ENCODE results near the gene DEDD. TPM values are rescaled to one million over a fixed set of nuclear protein-coding genes. Genes with fewer than 3 reads are reported as not detected.

Gene DEDD
- total RNA-seq, 1 experiment from 2014 or later, result 44.7 TPM

GRCh38 chr1:161128591-161129420 is 3.7 kb downstream of the DEDD start:
- Histone ChIP-seq H3K14ac (ENCODE audit: insufficient read depth, low read length) (no peak overlapping the region), H3K9ac (ENCODE audit: extremely low read depth, insufficient read length, low read length) (no peak overlapping the region), H4K20me1 (ENCODE audit: control insufficient read depth, insufficient read depth, insufficient read length) (no peaks in the 10 kb centered on the region), H4K8ac (replicated peaks; ENCODE audit: insufficient read length, low read depth, low read length) (no peak overlapping the region), H3K4ac (ENCODE audit: low read depth, low read length) (no peak overlapping the region), H3K23me2 (ENCODE audit: insufficient read length, low read depth, low read length, poor library complexity, severe bottlenecking) (peaks cover 13% of the 10 kb centered on the region), H3K79me2 (ENCODE audit: insufficient read depth, low read length) (0 out of 2 replicates have a peak, but pooled peaks cover 4% of the 10 kb centered on the region), H3K4me2 (ENCODE audit: insufficient read depth, insufficient read length, low read length) (no peak overlapping the region), H2BK20ac (ENCODE audit: low read depth, low read length, poor library complexity, severe bottlenecking) (no peak overlapping the region), H4K5ac (ENCODE audit: insufficient read length, low read depth, low read length) (no peak overlapping the region), H4K91ac (ENCODE audit: insufficient read length, low read depth, low read length) (no peak overlapping the region), H2BK5ac (ENCODE audit: insufficient read length, low read length) (no peak overlapping the region), H3K4me1 (ENCODE audit: insufficient read depth, low read length) (no peaks in the 10 kb centered on the region), H2BK12ac (ENCODE audit: insufficient read length, low read depth, low read length) (no peak overlapping the region), H3K23ac (ENCODE audit: insufficient read length, low read depth, low read length) (no peak overlapping the region), H3K27me3 (ENCODE audit: insufficient read depth, low read length) (no peaks in the 10 kb centered on the region), H3K79me1 (ENCODE audit: insufficient read depth, low read depth, low read length, poor library complexity, severe bottlenecking) (peaks cover 5% of the 10 kb centered on the region), H2BK15ac (ENCODE audit: low read depth, low read length) (no peak overlapping the region), H2AFZ (ENCODE audit: low read length) (no peak overlapping the region), H2BK120ac (ENCODE audit: low read depth, low read length, poor library complexity, severe bottlenecking) (no peak overlapping the region), H3K56ac (ENCODE audit: insufficient read length, low read depth, low read length) (no peak overlapping the region), H3T11ph (ENCODE audit: low read length) (no peak overlapping the region), H3K18ac (ENCODE audit: insufficient read length, low read depth, low read length) (no peak overlapping the region), H3K27ac (ENCODE audit: insufficient read length, low read depth, low read length) (no peak overlapping the region), H3K9me3 (ENCODE audit: control insufficient read depth, low read depth, low read length) (no peaks in the 10 kb centered on the region), H2AK5ac (ENCODE audit: insufficient read length, low read length) (no peak overlapping the region)
- Mint-ChIP-seq H3K9me3 (no peaks in the 10 kb centered on the region; a peak in 1 of 5 replicates), H3K27me3 (ENCODE audit: low read depth) (no peaks in the 10 kb centered on the region), H3K27ac (no peak overlapping the region), H3K36me3 (ENCODE audit: insufficient read depth in 1 of 3, low read depth in 3 of 3) (peaks cover 19 to 58% (median 56%) of the 10 kb centered on the region in 3 experiments; a peak in 6 of 7 replicates), H3K4me1 (peaks cover 18 to 19% of the 10 kb centered on the region in 2 experiments), H3K4me3 (no peak overlapping the region)
- TF ChIP-seq CTCF (conservative IDR thresholded peaks at IDR 0.05), result no peak
- no CpG with 5 or more reads among the region's 4 CpGs for WGBS (ENCODE audit: extremely low coverage, insufficient read length, low lambda C conversion rate)
- no peak for DNase-seq
